ENCODE data around the gene MPV17. TPM values are rescaled to one million over a fixed set of nuclear protein-coding genes. Genes with fewer than 3 reads are reported as not detected.
A peak's percentile ranks its signal among the peaks of the same experiment; 100 is the strongest.

Gene MPV17
- polyA plus RNA-seq, 1 experiment: 177 TPM

DNA sequence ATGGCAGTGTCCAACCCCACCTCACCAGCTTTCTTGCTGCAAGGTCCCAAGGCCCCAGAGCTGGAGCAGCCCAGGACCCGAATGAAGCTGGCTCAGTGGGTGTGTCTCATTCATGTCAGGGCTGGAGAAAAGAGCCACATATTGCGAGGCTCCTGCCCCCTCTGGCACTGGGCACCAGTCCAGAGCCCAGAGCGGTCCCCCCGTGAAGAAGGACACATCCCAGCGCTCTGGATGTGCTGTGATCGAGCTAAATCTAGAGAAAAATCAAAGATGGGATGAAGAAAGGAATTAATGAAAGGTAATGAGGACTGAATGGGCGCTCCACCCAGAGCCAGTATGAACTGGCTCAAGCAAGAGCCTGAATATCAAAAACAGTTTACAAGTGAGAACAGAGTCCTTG is 13.3 kb upstream of the MPV17 start:
- no peaks in the 10 kb centered on the region for H3K27me3 ChIP-seq (ENCODE audit: control insufficient read depth, insufficient read depth, low read length)
- POLR2A ChIA-PET: no interaction called here
- no peak overlapping the region for H3K4me3 ChIP-seq (ENCODE audit: low read depth, low read length)
- CTCF ChIA-PET: no interaction called here
- DNase-seq (ENCODE audit: low read depth): no peak
- H3K36me3 ChIP-seq (ENCODE audit: control insufficient read depth, insufficient read depth, low read length): peaks cover 24% of the 10 kb centered on the region
- TF ChIP-seq, protein P1, sequence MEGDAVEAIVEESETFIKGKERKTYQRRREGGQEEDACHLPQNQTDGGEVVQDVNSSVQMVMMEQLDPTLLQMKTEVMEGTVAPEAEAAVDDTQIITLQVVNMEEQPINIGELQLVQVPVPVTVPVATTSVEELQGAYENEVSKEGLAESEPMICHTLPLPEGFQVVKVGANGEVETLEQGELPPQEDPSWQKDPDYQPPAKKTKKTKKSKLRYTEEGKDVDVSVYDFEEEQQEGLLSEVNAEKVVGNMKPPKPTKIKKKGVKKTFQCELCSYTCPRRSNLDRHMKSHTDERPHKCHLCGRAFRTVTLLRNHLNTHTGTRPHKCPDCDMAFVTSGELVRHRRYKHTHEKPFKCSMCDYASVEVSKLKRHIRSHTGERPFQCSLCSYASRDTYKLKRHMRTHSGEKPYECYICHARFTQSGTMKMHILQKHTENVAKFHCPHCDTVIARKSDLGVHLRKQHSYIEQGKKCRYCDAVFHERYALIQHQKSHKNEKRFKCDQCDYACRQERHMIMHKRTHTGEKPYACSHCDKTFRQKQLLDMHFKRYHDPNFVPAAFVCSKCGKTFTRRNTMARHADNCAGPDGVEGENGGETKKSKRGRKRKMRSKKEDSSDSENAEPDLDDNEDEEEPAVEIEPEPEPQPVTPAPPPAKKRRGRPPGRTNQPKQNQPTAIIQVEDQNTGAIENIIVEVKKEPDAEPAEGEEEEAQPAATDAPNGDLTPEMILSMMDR (IDR thresholded peaks at IDR 0.05; ENCODE audit: insufficient read depth, low read depth, low read length): no peak

DNA sequence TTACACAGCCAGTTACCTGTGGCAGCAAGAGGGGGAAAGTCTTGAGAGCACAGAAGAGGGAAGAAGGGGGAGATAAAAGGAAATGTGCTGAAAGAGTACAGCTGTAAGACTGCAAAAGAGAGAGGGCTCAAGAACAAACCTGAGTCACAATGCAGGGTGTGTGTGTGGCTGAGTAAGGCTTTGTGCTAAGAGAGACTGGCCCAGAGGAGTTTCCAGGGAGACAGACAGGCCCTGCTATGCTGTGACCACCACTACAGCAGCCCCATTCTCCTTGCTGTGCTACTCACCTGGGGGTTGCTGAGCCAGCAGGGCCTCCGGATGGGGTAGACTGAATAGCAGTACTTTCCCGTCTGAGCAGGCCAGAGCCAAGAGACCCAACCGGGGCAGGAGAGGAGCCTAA is 12.4 kb upstream of the MPV17 start:
- DNase-seq (ENCODE audit: low read depth): no peak
- POLR2A ChIA-PET: no interaction called here
- TF ChIP-seq, protein P1 (IDR thresholded peaks at IDR 0.05; ENCODE audit: insufficient read depth, low read depth, low read length): no peak
- CTCF ChIA-PET: no interaction called here
- Histone ChIP-seq H3K4me3 (ENCODE audit: low read depth, low read length) (no peak overlapping the region), H3K27me3 (ENCODE audit: control insufficient read depth, insufficient read depth, low read length) (no peaks in the 10 kb centered on the region), H3K36me3 (ENCODE audit: control insufficient read depth, insufficient read depth, low read length) (peaks cover 25% of the 10 kb centered on the region)

DNA sequence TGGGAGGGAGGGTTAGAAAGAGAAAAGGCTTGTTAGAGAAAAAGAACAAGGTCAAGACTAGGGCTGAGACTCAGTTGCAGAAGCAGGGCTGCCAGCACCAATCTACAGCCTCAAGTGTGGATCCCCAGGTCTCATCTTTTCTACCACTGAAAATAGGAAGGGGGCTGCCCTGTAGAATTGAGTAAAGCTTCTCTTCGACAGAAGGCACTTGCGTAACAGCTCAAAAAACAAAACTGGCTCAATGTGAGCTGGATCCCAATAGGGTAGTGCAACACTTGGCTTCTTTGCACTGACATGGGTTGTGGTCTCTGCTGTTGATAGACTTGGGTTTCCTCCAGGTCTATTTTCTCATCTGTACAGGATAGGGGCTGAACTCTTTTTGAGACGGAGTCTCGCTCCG is 1.8 kb upstream of the MPV17 start:
- CTCF ChIA-PET: interaction anchor here (1.2 kb wide), 2 partner anchors 9 to 32 kb away, joined by 3 to 4 read pairs; no protein-coding TSS in a partner anchor
- POLR2A ChIA-PET: no interaction called here
- peaks cover 10% of the 10 kb centered on the region for H3K36me3 ChIP-seq (ENCODE audit: control insufficient read depth, insufficient read depth, low read length)
- DNase-seq (ENCODE audit: low read depth): no peak
- no peak overlapping the region for H3K4me3 ChIP-seq (ENCODE audit: low read depth, low read length)
- no peaks in the 10 kb centered on the region for H3K27me3 ChIP-seq (ENCODE audit: control insufficient read depth, insufficient read depth, low read length)
- TF ChIP-seq, protein P1 (IDR thresholded peaks at IDR 0.05; ENCODE audit: insufficient read depth, low read depth, low read length): no peak

- TF ChIP-seq, protein P1 (IDR thresholded peaks at IDR 0.05; ENCODE audit: insufficient read depth, low read depth, low read length): no peak
- DNase-seq (ENCODE audit: low read depth): no peak
- ChIA-PET CTCF (interaction anchor here (1.2 to 6.1 kb wide), 3 partner anchors 10 to 33 kb away, joined by 3 to 34 read pairs (median 4); no protein-coding TSS in a partner anchor), POLR2A (no interaction called here)
- H3K27me3 ChIP-seq (ENCODE audit: control insufficient read depth, insufficient read depth, low read length): no peaks in the 10 kb centered on the region
- H3K4me3 ChIP-seq (ENCODE audit: low read depth, low read length): peak overlapping the region; percentile 67
- peaks cover 8% of the 10 kb centered on the region for H3K36me3 ChIP-seq (ENCODE audit: control insufficient read depth, insufficient read depth, low read length)
Observed at GRCh38 chr2:27323596-27324285, 844 bp upstream of the MPV17 start.

DNA sequence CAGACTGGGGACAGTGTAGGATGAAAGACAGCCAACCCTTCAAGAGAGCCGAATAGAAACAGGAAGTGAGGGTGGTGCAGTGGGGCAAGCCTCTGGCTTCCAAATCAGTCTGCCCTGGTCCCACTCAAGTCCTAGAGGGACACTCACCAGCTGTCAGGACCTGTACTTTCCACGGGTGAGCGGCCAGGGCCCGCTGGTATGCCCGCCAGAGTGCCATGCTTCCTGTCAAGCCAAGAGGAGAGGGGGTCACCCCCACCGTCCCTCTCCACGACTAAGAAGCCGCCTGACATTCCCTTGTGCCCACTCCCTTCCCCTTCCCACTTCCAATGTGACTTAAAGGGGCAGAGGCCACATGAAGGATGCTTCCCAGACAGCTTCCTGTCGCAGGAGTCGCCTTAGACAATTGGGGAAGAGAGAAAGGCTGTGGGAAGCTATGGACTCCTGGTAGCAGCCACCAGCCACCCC is 564 bp downstream of the MPV17 start:
- DNase-seq (ENCODE audit: low read depth): no peak
- TF ChIP-seq, protein P1 (IDR thresholded peaks at IDR 0.05; ENCODE audit: insufficient read depth, low read depth, low read length): no peak
- Histone ChIP-seq H3K27me3 (ENCODE audit: control insufficient read depth, insufficient read depth, low read length) (no peaks in the 10 kb centered on the region), H3K36me3 (ENCODE audit: control insufficient read depth, insufficient read depth, low read length) (peaks cover 5% of the 10 kb centered on the region), H3K4me3 (ENCODE audit: low read depth, low read length) (peak overlapping the region; percentile 67)
- ChIA-PET CTCF (interaction anchor here (0.5 to 6.1 kb wide), 4 partner anchors 19 to 58 kb away, joined by 3 to 34 read pairs (median 4); partner anchors contain the start of gene ZNF513), POLR2A (no interaction called here)

Data from BJ (cell line).